SK-N-SH treated with all-trans-retinoic acid at 6 μM for 48 hours (cell line): Measurements from ENCODE around the gene TRIM40.

Experiments used
- ARNTL ChIP-seq: fragments of 450-650 bp; formaldehyde crosslinking; IDR thresholded peaks from 2 replicates; pipeline ENCODE4 v1.5.0; 2020; ENCODE audit warnings: low read depth, mild to moderate bottlenecking, moderate library complexity, borderline replicate concordance
- TF ChIP-seq, protein P1 (sequence below): fragments of 250-450 bp; sonication (Bioruptor Pico); IDR thresholded peaks from 2 replicates; pipeline ENCODE4 v1.8.0; 2021; ENCODE audit warnings: low read depth, mild to moderate bottlenecking, moderate library complexity, borderline replicate concordance

DNA sequence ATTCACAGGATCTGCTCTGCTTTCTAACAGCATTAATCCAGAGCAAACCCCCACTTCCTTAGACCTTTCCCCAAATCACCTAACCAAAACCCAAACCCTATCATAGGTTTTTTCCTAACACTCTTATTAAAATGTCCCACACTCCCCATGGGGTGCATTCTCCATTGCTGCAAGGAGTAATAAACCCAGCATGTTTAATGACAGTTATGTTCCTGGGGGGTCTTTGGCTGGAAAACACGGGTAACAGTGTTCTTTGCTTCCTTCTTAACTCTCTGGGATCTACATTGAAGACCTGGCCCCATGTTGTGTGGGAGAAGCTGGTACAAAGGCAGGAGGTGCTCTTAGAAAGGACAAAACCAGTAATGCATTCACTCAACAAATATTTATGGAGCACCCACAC lies 39.1 kb upstream of the TRIM40 start:
- TF ChIP-seq, protein P1, sequence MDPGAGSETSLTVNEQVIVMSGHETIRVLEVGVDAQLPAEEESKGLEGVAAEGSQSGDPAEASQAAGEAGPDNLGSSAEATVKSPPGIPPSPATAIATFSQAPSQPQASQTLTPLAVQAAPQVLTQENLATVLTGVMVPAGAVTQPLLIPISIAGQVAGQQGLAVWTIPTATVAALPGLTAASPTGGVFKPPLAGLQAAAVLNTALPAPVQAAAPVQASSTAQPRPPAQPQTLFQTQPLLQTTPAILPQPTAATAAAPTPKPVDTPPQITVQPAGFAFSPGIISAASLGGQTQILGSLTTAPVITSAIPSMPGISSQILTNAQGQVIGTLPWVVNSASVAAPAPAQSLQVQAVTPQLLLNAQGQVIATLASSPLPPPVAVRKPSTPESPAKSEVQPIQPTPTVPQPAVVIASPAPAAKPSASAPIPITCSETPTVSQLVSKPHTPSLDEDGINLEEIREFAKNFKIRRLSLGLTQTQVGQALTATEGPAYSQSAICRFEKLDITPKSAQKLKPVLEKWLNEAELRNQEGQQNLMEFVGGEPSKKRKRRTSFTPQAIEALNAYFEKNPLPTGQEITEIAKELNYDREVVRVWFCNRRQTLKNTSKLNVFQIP (CRISPR knock-in tag) = no peak
- TF ChIP-seq ARNTL = no peak
